Body of pancreas (tissue), 4 donors: ENCODE results near the gene ANKRD13B. TPM values are rescaled to one million over a fixed set of nuclear protein-coding genes. Genes with fewer than 3 reads are reported as not detected.
A peak's percentile ranks its signal among the peaks of the same experiment; 100 is the strongest.

ENCODE experiments used
- ATAC-seq: fragments of 150-250 bp; one replicate; pipeline ENCODE4 v1.9.1; 2016
- DNase-seq, 4 donors: peaks; one replicate each; pipeline ENCODE4 v3.0.0-alpha.2; 2019
- H3K27ac ChIP-seq, 4 donors: fragments of 200-600 bp; sonication (generic); 1 replicate in 3 of 4; 2 replicates in 1 of 4; pipeline versions ENCODE4 v1.5.1 to v1.6.1; 2016 to 2019; ENCODE audit warnings: mild to moderate bottlenecking in 1 of 4, mixed read lengths in 1 of 4, moderate library complexity in 1 of 4
- H3K27me3 ChIP-seq, 2 donors: fragments of 200-600 bp; sonication (generic); one replicate each; pipeline ENCODE4 v1.6.0; 2016; ENCODE audit warnings: mild to moderate bottlenecking in 1 of 2
- H3K36me3 ChIP-seq, 2 donors: fragments of 200-600 bp; sonication (generic); replicated peaks in 1 of 2; 2 replicates each; pipeline ENCODE4 v1.5.1; 2016; ENCODE audit warnings: low read depth in 2 of 2; ENCODE audit not compliant: insufficient read depth in 1 of 2
- H3K4me1 ChIP-seq: fragments of 200-600 bp; sonication (generic); one replicate; pipeline ENCODE4 v1.6.0; 2016
- H3K4me3 ChIP-seq, 2 donors: fragments of 200-600 bp; sonication (generic); 1 replicate in 1 of 2; 2 replicates in 1 of 2; pipeline ENCODE4 v1.5.1; 2016 to 2019
- H3K9me3 ChIP-seq, 3 donors: fragments of 200-600 bp; sonication (generic); 1 replicate in 2 of 3; 2 replicates in 1 of 3; pipeline ENCODE4 v1.5.1; 2016
- CTCF ChIP-seq, 7 experiments: fragments of 450-650 bp in 4 of 7; fragments of 200-600 bp in 3 of 7; sonication (generic) in 3 of 7; IDR thresholded peaks; one replicate each; pipeline ENCODE4 v1.5.1; 2016 to 2019; ENCODE audit warnings: antibody characterized with exemption in 7 of 7
- POLR2A ChIP-seq, 3 donors: fragments of 450-650 bp; IDR thresholded peaks; one replicate each; pipeline ENCODE4 v1.6.1; 2016; ENCODE audit warnings: antibody characterized with exemption in 3 of 3, mild to moderate bottlenecking in 2 of 3
- WGBS, 2 donors: methylation state at CpG; one replicate each; pipeline ENCODE4 v1.1.5; 2017; 5-methylcytosine and 5-hydroxymethylcytosine counted together
- intact Hi-C: fragments of 100-400 bp; cut with DNase I; formaldehyde crosslinking; loops from one replicate; pipeline ENCODE4 v1.15.1; 2023
- total RNA-seq, 2 donors: library from RNA; depleted of rRNA; stranded (reverse); fragments of >200 nt; gene quantifications; one replicate each; pipeline ENCODE4 v1.1.0, GENCODE V29; 2016

ANKRD13B gene
- total RNA-seq, 2 donors from 2014 or later = 4.3 to 8.0 TPM

GRCh38 chr17:29563816-29564215 lies 29.1 kb upstream of the ANKRD13B start:
- WGBS, 2 donors = 92 to 98% methylated on average over 3 of the region's 3 CpGs
- Histone ChIP-seq H3K4me1 (peaks cover 35% of the 10 kb centered on the region), H3K9me3 (no peaks in the 10 kb centered on the region), H3K36me3 (no peaks in the 10 kb centered on the region), H3K4me3 (no peak overlapping the region), H3K27me3 (no peaks in the 10 kb centered on the region), H3K27ac (no peak overlapping the region)
- ATAC-seq = no peak
- no peak for TF ChIP-seq POLR2A (IDR thresholded peaks at IDR 0.05)
- TF ChIP-seq CTCF (IDR thresholded peaks at IDR 0.05) = no peak
- DNase-seq = no peak
- intact Hi-C loops = no loop called here

- Histone ChIP-seq H3K4me3 (peak overlapping the region; percentile 7 to 29), H3K36me3 (no peaks in the 10 kb centered on the region), H3K27me3 (no peaks in the 10 kb centered on the region), H3K9me3 (no peaks in the 10 kb centered on the region), H3K27ac (peak overlapping the region; percentile 90 to 95 (median 92)), H3K4me1 (peaks cover 48% of the 10 kb centered on the region)
- DNase-seq (peak; percentile 55 to 65 (median 60)), ATAC-seq (no peak)
- intact Hi-C loops = no loop called here
- TF ChIP-seq POLR2A (IDR thresholded peaks at IDR 0.05) = peak in 2 of 3 donors; percentile 11 to 29
- peak in 1 of 7 experiments; percentile 12 for TF ChIP-seq CTCF (IDR thresholded peaks at IDR 0.05)
- 6 to 9% methylated on average over 9 to 55 of the region's 55 CpGs for WGBS, 2 donors
Measured at GRCh38 chr17:29565643-29566472, 27.1 kb upstream of the ANKRD13B start.

GRCh38 chr17:29566473-29567303 lies 26.2 kb upstream of the ANKRD13B start, which contains the start of gene ABHD15:
Gene ABHD15 (minus strand): TSS chr17:29567037. CDS start chr17:29566966, 71 bp downstream.
- intact Hi-C loops = no loop called here
- peak; percentile 61 for ATAC-seq
- H3K36me3 ChIP-seq = no peaks in the 10 kb centered on the region
- H3K4me1 ChIP-seq = peaks cover 48% of the 10 kb centered on the region
- H3K4me3 ChIP-seq = peak within 1 kb of the TSS; percentile 29 to 30
- 0 to 2% methylated on average over 3 to 87 of the region's 94 CpGs for WGBS, 2 donors
- no peaks in the 10 kb centered on the region for H3K27me3 ChIP-seq
- peak within 1 kb of the TSS; percentile 90 to 95 (median 92) for H3K27ac ChIP-seq
- TF ChIP-seq POLR2A (IDR thresholded peaks at IDR 0.05) (peak; percentile 53 to 82 (median 70)), CTCF (IDR thresholded peaks at IDR 0.05) (peak in 3 of 7 experiments; percentile 9 to 30 (median 18))
- peak; percentile 73 to 84 (median 81) for DNase-seq
- H3K9me3 ChIP-seq = no peaks in the 10 kb centered on the region

- H3K4me1 ChIP-seq = peaks cover 53% of the 10 kb centered on the region
- no peaks in the 10 kb centered on the region for H3K36me3 ChIP-seq
- WGBS, 2 donors = 0% methylated on average over 27 of the region's 27 CpGs; no CpG with 5 or more reads in 1 of the 2 donors
- TF ChIP-seq CTCF (IDR thresholded peaks at IDR 0.05) (no peak), POLR2A (IDR thresholded peaks at IDR 0.05) (no peak)
- intact Hi-C loops = no loop called here
- DNase-seq (no peak), ATAC-seq (peak; percentile 6)
- H3K27ac ChIP-seq = peak overlapping the region; percentile 90 to 95 (median 92)
- no peaks in the 10 kb centered on the region for H3K9me3 ChIP-seq
- no peaks in the 10 kb centered on the region for H3K27me3 ChIP-seq
- peak overlapping the region; percentile 19 to 30 for H3K4me3 ChIP-seq
Measured at GRCh38 chr17:29567304-29567553, 25.7 kb upstream of the ANKRD13B start.
